HEK293 (cell line): ENCODE results near the gene TCEA2.

ENCODE experiments used
- CTCF ChIA-PET: fragments of 350-600 bp; formaldehyde crosslinking; extraction: SDS; loops from one replicate; lab custom pipeline; 2021; ENCODE audit warnings: antibody characterized with exemption; lab: Yijun Ruan, JAX
- POLR2A ChIA-PET: fragments of 300-600 bp; formaldehyde crosslinking; extraction: SDS; loops from one replicate; lab custom pipeline; 2020; ENCODE audit warnings: antibody characterized with exemption, inconsistent platforms; lab: Yijun Ruan, JAX
- H3K27ac ChIP-seq: fragments of 200-500 bp; sonication (Bioruptor generic); 2 replicates; pipeline ENCODE4 v1.5.1; 2014; ENCODE audit warnings: low read depth, low read length, control low read depth, inconsistent platforms; ENCODE audit errors: extremely low read depth
- H3K36me3 ChIP-seq, 2 experiments: fragments of 200-500 bp in 1 of 2; sonication (Bioruptor generic) in 1 of 2; 1 replicate in 1 of 2; 2 replicates in 1 of 2; pipeline ENCODE4 v1.5.1; 2014 to 2017; ENCODE audit warnings: inconsistent platforms in 2 of 2, low read length in 2 of 2; ENCODE audit not compliant: control insufficient read depth in 2 of 2, insufficient read depth in 1 of 2
- H3K4me1 ChIP-seq: fragments of 200-500 bp; sonication (Bioruptor generic); 2 replicates; pipeline ENCODE4 v1.5.1; 2014; ENCODE audit warnings: mild to moderate bottlenecking, low read length, inconsistent platforms; ENCODE audit not compliant: control insufficient read depth, insufficient read depth
- H3K4me3 ChIP-seq: 2 replicates; pipeline ENCODE4 v1.5.1; 2011; ENCODE audit warnings: low read depth, mild to moderate bottlenecking, control low read depth, low read length, moderate library complexity
- H3K9me3 ChIP-seq: fragments of 200-500 bp; sonication (Bioruptor generic); 2 replicates; pipeline ENCODE4 v1.5.1; 2014; ENCODE audit warnings: low read depth, low read length, inconsistent platforms; ENCODE audit not compliant: control insufficient read depth, insufficient read depth
- BCL11B ChIP-seq: fragments of 450-650 bp; formaldehyde crosslinking; IDR thresholded peaks from 2 replicates; pipeline ENCODE4 v1.5.1; 2016; ENCODE audit warnings: low read depth, missing biosample characterization, missing genetic modification characterization
- HOXA7 ChIP-seq: sonication (generic); formaldehyde crosslinking; IDR thresholded peaks from 2 replicates; pipeline ENCODE4 v1.8.1; 2022; ENCODE audit warnings: missing genetic modification reagents, borderline replicate concordance
- PRDM1 ChIP-seq: fragments of 450-650 bp; formaldehyde crosslinking; IDR thresholded peaks from 2 replicates; pipeline ENCODE4; 2016; ENCODE audit warnings: missing biosample characterization, missing genetic modification characterization
- PRDM2 ChIP-seq: fragments of 450-650 bp; formaldehyde crosslinking; IDR thresholded peaks from 2 replicates; pipeline ENCODE4 v1.5.1; 2016; ENCODE audit warnings: missing biosample characterization, missing genetic modification characterization, borderline replicate concordance
- PRDM4 ChIP-seq: fragments of 450-650 bp; formaldehyde crosslinking; IDR thresholded peaks from 2 replicates; pipeline ENCODE4 v1.5.1; 2017; ENCODE audit warnings: missing biosample characterization, missing genetic modification characterization
- TRIM28 ChIP-seq: IDR thresholded peaks from 2 replicates; pipeline ENCODE4 v1.6.1; 2011; ENCODE audit warnings: low read length, control low read depth, borderline replicate concordance
- TSHZ1 ChIP-seq: fragments of 450-650 bp; formaldehyde crosslinking; IDR thresholded peaks from 2 replicates; pipeline ENCODE4 v1.5.1; 2016; ENCODE audit warnings: missing biosample characterization, missing genetic modification characterization, borderline replicate concordance
- WT1 ChIP-seq: fragments of 450-650 bp; formaldehyde crosslinking; IDR thresholded peaks from 2 replicates; pipeline ENCODE4 v1.5.1; 2016; ENCODE audit warnings: missing biosample characterization, missing genetic modification characterization
- ZBTB17 ChIP-seq: fragments of 450-650 bp; formaldehyde crosslinking; IDR thresholded peaks from 2 replicates; pipeline ENCODE4 v1.5.1; 2016; ENCODE audit warnings: missing biosample characterization, missing genetic modification characterization
- ZBTB26 ChIP-seq: fragments of 450-650 bp; formaldehyde crosslinking; optimal IDR thresholded peaks from 2 replicates; pipeline ENCODE3; 2016; ENCODE audit warnings: missing biosample characterization, mild to moderate bottlenecking, missing genetic modification characterization
- ZIC2 ChIP-seq: fragments of 450-650 bp; formaldehyde crosslinking; IDR thresholded peaks from 2 replicates; pipeline ENCODE4 v1.5.1; 2016; ENCODE audit warnings: missing biosample characterization, missing genetic modification characterization
- ZNF132 ChIP-seq: fragments of 450-650 bp; formaldehyde crosslinking; IDR thresholded peaks from 2 replicates; pipeline ENCODE4 v1.5.1; 2017; ENCODE audit warnings: missing biosample characterization, missing genetic modification characterization, borderline replicate concordance
- ZNF221 ChIP-seq: fragments of 450-650 bp; formaldehyde crosslinking; IDR thresholded peaks from 2 replicates; pipeline ENCODE4 v1.5.1; 2017; ENCODE audit warnings: missing biosample characterization, missing genetic modification characterization, borderline replicate concordance
- ZNF629 ChIP-seq: fragments of 450-650 bp; formaldehyde crosslinking; IDR thresholded peaks from 2 replicates; pipeline ENCODE4 v1.5.1; 2017; ENCODE audit warnings: missing biosample characterization, missing genetic modification characterization
- ZNF654 ChIP-seq: fragments of 450-650 bp; formaldehyde crosslinking; IDR thresholded peaks from 2 replicates; pipeline ENCODE4 v1.5.1; 2016; ENCODE audit warnings: low read depth, missing biosample characterization, missing genetic modification characterization
- ZNF658 ChIP-seq: fragments of 450-650 bp; formaldehyde crosslinking; IDR thresholded peaks from 2 replicates; pipeline ENCODE4; 2016; ENCODE audit warnings: missing biosample characterization, missing genetic modification characterization
- ZNF792 ChIP-seq: fragments of 450-650 bp; formaldehyde crosslinking; IDR thresholded peaks from 2 replicates; pipeline ENCODE4 v1.5.1; 2016; ENCODE audit warnings: missing biosample characterization, missing genetic modification characterization
- ZSCAN5A ChIP-seq: fragments of 450-650 bp; formaldehyde crosslinking; IDR thresholded peaks from 2 replicates; pipeline ENCODE4 v1.5.1; 2016; ENCODE audit warnings: missing biosample characterization, missing genetic modification characterization

Gene TCEA2

GRCh38 chr20:64075556-64075955 is 12.6 kb downstream of the TCEA2 start:
- TF ChIP-seq ZIC2 (tag by site-specific recombination) (no peak), TRIM28 (no peak), ZNF629 (tag by site-specific recombination) (no peak), ZBTB26 (tag by site-specific recombination) (no peak), ZNF132 (tag by site-specific recombination) (no peak), BCL11B (tag by site-specific recombination) (no peak), ZNF658 (no peak), ZSCAN5A (no peak), ZNF792 (no peak), TSHZ1 (tag by site-specific recombination) (no peak), WT1 (no peak), PRDM2 (no peak), PRDM4 (no peak), PRDM1 (tag by site-specific recombination) (no peak), ZNF654 (tag by site-specific recombination) (no peak), HOXA7 (no peak), ZBTB17 (tag by site-specific recombination) (no peak), ZNF221 (tag by site-specific recombination) (no peak)
- no peaks in the 10 kb centered on the region for H3K9me3 ChIP-seq
- ChIA-PET POLR2A (interaction anchor here (0.6 to 0.8 kb wide), 2 partner anchors 10 to 16 kb away, joined by 3 read pairs; no protein-coding TSS in a partner anchor), CTCF (interaction anchor here (0.5 kb wide), 1 partner anchor 66 kb away, joined by 3 read pairs; no protein-coding TSS in a partner anchor)
- no peak overlapping the region for H3K4me3 ChIP-seq
- H3K27ac ChIP-seq, result no peak overlapping the region
- H3K4me1 ChIP-seq, result peaks cover 10% of the 10 kb centered on the region
- peaks cover 0 to 25% of the 10 kb centered on the region in 2 experiments; a peak in 1 of 3 replicates for H3K36me3 ChIP-seq
